Measurements from ENCODE around the gene RAB31.

Gene RAB31

DNA sequence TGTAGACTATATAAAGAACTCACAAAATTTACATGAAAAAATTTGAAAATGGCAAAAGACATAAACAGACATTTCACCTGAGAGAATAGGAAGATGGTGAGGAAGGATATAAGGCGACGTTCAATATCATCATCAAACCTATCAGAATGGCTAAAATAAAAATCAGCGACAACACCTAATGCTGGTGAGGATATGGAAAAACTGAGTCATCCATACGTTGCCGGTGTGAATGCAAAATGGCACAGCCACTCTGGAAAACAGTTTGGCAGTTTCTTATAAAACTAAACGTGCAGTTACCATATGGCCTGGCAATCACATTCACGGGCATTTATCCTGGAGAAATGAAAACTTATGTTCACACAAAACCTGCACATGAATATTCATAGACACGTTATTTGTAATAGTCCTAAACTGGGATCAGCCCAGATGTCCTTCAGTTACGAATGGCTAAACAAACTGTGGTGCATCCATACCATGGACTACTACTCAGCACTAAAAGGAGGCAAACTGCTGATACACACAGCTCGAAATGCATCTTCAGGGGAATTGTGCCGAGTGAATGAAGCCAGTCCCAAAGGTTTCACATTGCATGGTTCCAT, 114.6 kb downstream of the RAB31 start:
- DNase-seq: no peak

DNA sequence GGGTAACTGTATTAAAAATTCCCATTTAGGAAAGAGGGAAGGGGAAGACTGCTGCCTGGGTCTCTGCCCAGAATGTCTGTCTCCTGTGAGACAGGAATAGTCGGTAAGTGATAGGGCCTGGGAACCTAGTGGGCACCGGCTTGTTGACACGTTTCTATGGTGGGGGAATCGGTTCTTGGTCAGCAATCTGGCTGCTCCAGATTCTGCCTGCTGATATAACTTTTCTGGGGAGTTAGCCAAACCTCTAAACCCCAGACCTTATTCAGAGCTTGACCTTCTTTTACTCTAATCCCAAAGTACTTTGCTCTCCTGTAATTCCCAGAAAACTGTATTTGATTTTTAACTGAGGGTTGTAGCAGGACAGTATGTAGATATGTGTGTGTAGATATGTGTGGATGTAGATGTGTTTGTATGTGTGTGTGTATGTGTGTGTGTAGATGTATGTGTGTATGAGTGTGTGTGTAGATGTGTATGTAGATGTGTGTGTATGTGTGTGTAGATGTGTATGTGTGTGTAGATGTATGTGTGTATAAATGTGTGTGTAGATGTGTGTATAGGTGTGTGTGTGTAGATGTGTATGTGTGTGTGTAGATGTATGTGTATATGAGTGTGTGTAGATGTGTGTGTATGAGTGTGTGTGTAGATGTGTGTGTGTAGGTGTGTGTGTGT, 115.8 kb downstream of the RAB31 start:
- no peak for DNase-seq

- DNase-seq: no peak
Measured at GRCh38 chr18:9824474-9824832, 116.4 kb downstream of the RAB31 start.

DNA sequence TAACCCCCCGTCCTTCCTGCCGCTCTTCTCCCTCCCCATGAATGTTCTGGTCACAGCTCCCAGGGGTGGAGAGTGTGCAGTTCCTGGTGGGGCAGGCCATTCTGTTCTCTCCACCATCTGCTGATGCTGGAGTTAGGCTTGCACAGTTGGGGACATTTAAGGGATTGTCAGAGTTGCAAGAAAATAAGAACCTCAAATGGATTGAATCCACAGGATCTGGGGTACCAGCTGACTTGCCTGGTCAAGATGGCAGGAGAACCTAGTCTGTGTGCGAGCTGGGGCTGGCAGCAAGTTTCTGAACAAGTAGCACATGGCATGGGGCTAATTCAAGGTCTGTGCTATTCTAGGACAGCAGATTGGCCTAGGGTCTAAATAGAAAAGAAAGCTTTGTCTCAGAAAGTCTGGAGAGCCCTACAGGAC, 116.9 kb downstream of the RAB31 start:
- DNase-seq: no peak

DNA sequence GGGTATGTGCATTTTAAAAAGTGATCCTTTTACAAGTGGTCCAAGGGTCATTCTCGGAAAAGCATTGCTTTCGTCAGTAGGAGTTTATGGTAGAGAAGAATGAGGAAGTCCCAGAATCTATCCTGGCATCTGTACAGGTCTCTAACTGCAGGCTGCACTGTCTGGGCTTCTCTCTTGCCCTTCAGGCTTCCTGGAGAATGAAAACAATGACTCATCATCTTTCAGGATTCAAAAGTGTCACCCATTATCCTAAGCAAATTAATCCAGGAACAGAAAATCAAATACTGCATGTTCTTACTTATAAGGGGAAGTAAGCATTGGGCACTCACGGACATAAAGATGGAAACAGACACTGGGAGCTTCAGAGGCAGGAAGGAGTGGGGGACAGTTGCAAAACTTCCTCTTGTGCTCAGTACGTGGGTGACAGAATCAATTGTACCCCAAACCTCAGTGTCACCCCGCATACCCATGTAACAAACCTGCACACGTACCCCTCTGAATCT, 117.5 kb downstream of the RAB31 start:
- no peak for DNase-seq

- no peak for DNase-seq
Measured at GRCh38 chr18:9826685-9827084, 118.6 kb downstream of the RAB31 start.

DNA sequence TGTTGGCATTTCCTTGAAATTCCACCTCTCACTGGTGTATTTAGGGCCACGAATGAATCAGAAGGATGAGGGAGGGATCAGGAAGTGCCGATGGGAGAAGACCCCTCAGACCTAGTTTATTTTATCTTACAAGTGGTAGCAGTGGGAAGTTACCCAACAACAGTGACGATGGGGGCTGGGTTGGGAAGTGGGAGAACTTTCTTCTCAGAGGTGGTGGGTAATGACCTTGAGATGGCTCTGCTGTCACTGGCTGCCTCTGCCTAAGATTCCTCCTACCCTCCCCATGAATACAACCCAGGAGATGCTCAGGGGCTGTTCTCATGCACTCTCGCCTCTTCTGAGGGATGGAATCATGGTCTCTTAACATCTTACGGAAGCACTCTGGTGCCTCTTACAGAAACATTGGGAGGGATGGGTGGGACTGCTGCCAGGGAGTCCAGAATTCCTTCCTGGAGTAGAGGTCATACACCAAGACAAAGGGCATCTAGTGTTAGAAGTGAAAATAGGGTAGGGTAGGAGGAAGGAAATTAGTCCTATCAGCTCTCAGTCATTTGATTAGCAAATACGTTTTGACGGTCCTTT, 119.2 kb downstream of the RAB31 start:
- DNase-seq: no peak

DNA sequence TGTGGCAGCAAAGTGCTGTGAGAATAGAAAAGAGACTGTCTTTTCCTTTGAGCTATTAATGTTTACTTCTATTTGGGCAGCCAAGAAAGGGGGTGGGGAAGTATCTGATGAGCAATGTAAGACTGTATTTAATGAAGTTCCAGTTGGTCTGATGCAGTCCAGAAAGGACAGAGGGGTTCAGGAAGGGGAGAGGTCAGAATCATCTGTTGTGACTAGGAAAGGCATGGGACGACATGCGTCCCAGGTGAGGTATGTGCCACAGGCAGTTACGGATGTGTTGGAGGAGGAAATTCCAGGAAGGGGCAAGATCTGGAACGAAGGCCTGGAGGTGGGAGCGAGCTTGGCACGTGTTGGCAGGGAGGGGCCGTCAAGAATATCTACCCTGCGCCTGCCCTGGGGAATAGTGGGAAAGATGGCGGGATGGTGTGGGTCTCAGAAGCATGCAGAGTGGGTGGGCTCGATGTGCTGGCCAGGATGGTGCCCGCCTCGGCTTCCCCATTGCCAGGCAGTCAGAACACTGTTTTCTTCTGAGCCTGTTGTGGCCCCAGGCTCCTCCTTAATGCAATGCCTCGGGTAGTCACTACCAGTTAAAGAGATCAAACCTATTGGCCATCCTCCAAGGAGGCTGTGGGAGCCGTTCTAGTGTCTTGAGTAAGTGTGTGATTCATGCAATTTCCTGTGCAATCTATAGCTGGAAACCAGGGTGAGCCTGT, 119.8 kb downstream of the RAB31 start:
- DNase-seq: no peak

GRCh38 chr18:9828506-9829396, 120.7 kb downstream of the RAB31 start:
- DNase-seq: no peak

GRCh38 chr18:9829397-9829712, 121.3 kb downstream of the RAB31 start:
- DNase-seq: no peak

GRCh38 chr18:9831036-9831722, 123.1 kb downstream of the RAB31 start:
- no peak for DNase-seq

GRCh38 chr18:9831723-9832199, 123.7 kb downstream of the RAB31 start:
- DNase-seq: no peak

- DNase-seq: no peak
Measured at GRCh38 chr18:9832871-9833270, 124.8 kb downstream of the RAB31 start.

DNA sequence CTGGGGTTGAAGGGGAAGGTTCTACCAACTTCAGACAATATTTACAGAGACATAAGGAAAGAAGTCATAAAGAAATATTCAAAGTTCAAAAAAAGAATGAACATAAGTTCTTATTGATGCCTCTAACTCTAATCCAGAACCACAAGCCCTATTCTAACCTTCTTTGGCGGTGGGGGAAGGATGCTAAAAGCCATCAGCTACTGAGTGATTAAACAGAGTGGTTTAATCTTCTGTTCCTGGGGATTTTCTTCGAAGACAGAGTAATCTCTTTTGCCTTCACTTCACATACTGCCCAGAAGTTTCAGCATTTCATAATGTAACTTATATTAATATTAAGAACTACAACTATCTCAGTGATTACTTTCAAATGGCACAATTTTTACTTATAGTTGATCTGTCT, 126.5 kb downstream of the RAB31 start:
- DNase-seq: no peak

- DNase-seq: no peak
Measured at GRCh38 chr18:9835113-9835755, 127.1 kb downstream of the RAB31 start.

DNA sequence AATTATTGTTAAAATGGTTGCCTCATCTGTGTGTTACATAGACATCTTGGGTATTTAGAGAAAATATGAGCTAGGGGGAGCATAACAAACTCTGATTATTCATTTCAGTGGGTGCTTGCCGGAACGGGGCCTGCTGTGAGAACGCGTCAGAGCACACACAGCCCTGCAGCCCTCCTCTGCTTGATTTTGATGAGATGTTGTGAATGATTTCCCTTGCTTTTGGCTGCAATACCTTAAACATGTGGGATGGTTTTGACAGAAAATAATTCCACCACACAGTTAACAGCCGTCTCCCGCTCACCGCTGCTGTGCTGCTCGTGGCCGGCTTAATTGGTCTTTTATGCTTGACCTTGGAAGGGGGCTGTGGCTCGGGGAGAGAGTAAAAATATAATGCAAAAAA, 127.7 kb downstream of the RAB31 start:
- no peak for DNase-seq

DNA sequence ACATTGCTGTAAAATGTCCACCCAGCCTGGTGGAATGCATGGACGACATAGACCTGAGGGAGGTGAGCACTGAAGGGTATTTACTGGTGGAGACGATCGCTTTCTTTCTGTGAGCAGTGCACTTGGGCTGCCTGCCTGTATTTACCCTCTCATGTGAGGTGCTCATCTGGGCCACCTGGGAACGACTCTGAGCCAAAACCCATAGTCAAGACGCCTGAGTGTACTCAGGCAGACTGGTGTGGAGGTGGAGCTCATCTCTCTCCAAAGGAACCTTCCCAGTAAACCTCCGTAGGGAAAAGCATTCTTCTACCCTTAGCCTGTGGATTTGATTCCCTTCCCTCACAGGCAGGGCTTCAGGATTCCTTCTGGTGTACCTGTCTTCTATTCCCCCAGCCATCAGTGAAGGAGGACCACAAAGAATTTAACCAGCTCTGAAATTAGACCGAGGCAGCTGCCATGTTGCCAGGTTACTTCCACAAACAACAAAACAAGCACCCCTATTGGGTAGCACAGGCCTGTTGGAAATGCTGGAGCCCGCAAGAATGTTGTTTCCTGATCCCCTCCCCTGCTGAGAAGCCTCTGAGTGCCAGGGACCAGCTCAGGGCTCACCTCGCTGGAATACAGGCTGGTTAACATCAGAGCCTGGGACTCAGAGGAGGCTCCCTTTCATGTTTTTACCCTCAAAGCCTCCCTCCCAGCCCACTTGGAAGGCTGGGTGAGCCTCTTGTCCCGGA, 130.2 kb downstream of the RAB31 start:
- no peak for DNase-seq

DNA sequence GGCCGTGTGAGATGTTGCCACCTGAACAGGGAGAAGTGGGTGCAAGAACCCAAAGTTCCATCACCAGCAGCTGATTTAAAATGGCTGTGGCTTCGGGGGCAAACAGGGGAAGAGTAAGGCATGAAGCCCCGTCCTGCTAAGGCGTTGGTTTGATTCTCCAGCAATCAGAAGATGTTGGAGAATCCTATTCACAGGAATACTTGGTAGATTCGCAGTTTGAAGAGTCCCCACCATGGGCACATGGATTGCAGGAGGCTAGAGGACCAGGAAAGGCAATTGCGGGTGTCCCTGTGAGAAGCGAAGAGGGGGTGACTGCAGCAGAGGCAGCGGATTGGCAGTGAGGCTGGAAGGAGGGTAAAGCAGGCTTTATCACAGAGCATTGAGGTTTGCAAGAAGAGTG, 131.1 kb downstream of the RAB31 start:
- DNase-seq: no peak

- no peak for DNase-seq
Measured at GRCh38 chr18:9839853-9840252, 131.8 kb downstream of the RAB31 start.

DNA sequence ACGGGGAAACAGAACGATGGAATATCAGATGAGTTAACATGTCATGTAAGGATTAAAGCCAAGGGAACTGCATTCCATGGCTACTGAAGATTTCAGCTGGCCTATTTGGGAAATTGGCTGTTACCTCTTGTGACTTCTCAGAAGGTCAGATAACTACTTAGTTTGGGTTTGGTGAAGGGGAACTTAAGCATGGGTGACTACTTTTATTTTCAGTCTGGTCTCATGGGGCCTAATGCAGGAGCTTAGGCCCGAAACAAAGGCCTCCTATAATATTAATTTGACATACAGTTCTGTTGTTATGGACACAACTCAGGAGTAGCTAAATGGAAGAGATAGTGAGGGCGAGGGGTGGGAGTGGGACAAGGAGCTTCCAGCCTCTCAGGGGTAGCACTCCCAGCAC, 133.7 kb downstream of the RAB31 start:
- no peak for DNase-seq

GRCh38 chr18:9842448-9842847, 134.3 kb downstream of the RAB31 start:
- no peak for DNase-seq

Measured in cortex of kidney (tissue), 1 donor.